ENCODE measurements around the gene HLA-DOA. TPM values are rescaled to one million over a fixed set of nuclear protein-coding genes. Genes with fewer than 3 reads are reported as not detected.

The HLA-DOA gene
- total and polyA plus RNA-seq, 2 of the 8 experiments (the other 6 are each of a cell fraction or from before 2014, with no cell fraction given), result 23.7 to 89.0 TPM

DNA sequence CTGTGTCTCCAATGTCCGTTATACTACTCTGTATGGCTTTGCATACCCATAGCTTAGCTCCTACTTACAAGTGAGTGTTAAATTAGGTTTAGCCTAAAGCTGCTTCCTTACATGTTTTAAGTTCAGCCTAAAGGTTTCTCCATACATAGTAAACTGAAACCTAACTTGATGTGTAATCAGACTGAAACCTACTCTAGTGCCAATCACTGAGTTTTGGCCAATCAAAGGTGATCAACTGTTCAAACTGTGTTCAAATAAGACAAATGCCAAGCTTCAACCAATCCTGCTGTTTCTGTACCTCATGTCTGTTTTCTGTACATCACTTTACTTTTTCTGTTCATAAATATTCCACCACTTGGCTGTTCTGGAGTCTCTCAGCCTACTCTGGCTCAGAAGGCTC, 20.0 kb downstream of the HLA-DOA start:
- POLR2A ChIA-PET (ENCODE audit: partially characterized antibody), result interaction anchor here (0.8 to 28.8 kb wide), 3 partner anchors 10 to 129 kb away, joined by 3 to 1158 read pairs (median 3); partner anchors contain the start of genes BRD2 and HLA-DMA
- Histone ChIP-seq H2BK12ac (ENCODE audit: low read depth, low read length) (no peak overlapping the region), H3K4me3 (ENCODE audit: extremely low read depth in 1 of 4, insufficient read depth in 2 of 4, low read depth in 3 of 4, low read length in 4 of 4) (no peak overlapping the region), H3K36me3 (ENCODE audit: control insufficient read depth in 2 of 4, insufficient read depth in 4 of 4, low read length in 3 of 4) (no peaks in the 10 kb centered on the region), H4K8ac (ENCODE audit: extremely low read depth, insufficient read depth, low read length) (no peak overlapping the region), H4K20me1 (replicated peaks in 1 of 2; ENCODE audit: control insufficient read depth in 1 of 2, insufficient read depth in 2 of 2, low read length in 2 of 2) (no peaks in the 10 kb centered on the region), H2BK5ac (ENCODE audit: low read depth, low read length) (no peak overlapping the region), H3K79me2 (ENCODE audit: control insufficient read depth in 1 of 2, insufficient read depth in 2 of 2, low read length in 2 of 2) (no peaks in the 10 kb centered on the region), H3K23ac (ENCODE audit: insufficient read length) (no peak overlapping the region), H3K23me2 (ENCODE audit: low read depth, low read length) (no peaks in the 10 kb centered on the region), H3K56ac (replicated peaks; ENCODE audit: insufficient read length, low read depth, low read length) (no peak overlapping the region), H3K27ac (ENCODE audit: low read depth, low read length) (no peak overlapping the region), H2AFZ (ENCODE audit: low read length) (no peak overlapping the region), H2AK5ac (ENCODE audit: low read depth, low read length) (no peak overlapping the region), H3K4ac (replicated peaks; ENCODE audit: insufficient read length, low read depth, low read length) (no peak overlapping the region), H2BK15ac (ENCODE audit: low read length) (no peak overlapping the region), H3K9ac (replicated peaks in 1 of 4; ENCODE audit: extremely low read depth in 1 of 4, low read depth in 3 of 4, low read length in 3 of 4) (no peak overlapping the region), H4K91ac (replicated peaks; ENCODE audit: insufficient read length, low read length) (no peak overlapping the region), H2BK20ac (ENCODE audit: low read length) (no peak overlapping the region), H3K18ac (ENCODE audit: extremely low read depth, low read length) (no peak overlapping the region), H3K4me1 (replicated peaks in 1 of 4; ENCODE audit: control insufficient read depth in 3 of 4, insufficient read depth in 4 of 4, low read length in 3 of 4) (peaks cover 0 to 6% (median 2%) of the 10 kb centered on the region in 4 experiments; a peak in 4 of 7 replicates), H2BK120ac (replicated peaks; ENCODE audit: low read depth, low read length) (no peak overlapping the region), H3K9me3 (ENCODE audit: insufficient read depth in 2 of 2, low read depth in 1 of 2, low read length in 1 of 2) (no peaks in the 10 kb centered on the region), H4K5ac (ENCODE audit: insufficient read length, low read depth, low read length) (no peak overlapping the region), H3K27me3 (replicated peaks in 1 of 4; ENCODE audit: control insufficient read depth in 3 of 4, extremely low read depth in 1 of 4, insufficient read depth in 3 of 4, low read length in 3 of 4) (no peaks in the 10 kb centered on the region), H3K4me2 (ENCODE audit: insufficient read depth in 1 of 2, low read depth in 2 of 2, low read length in 2 of 2) (no peak overlapping the region), H3K14ac (ENCODE audit: insufficient read length) (no peak overlapping the region), H3K79me1 (ENCODE audit: low read depth, low read length) (no peaks in the 10 kb centered on the region)
- 77% methylated on average over 1 of the region's 1 CpG; no CpG with 5 or more reads in 1 of the 2 experiments for WGBS, 2 experiments (ENCODE audit: extremely low coverage in 1 of 2, insufficient coverage in 1 of 2, insufficient read length in 1 of 2, insufficient replicate concordance in 2 of 2, low coverage in 1 of 2, low lambda C conversion rate in 2 of 2, missing lambda C conversion rate in 1 of 2)
- no peak for FAIRE-seq
- DNase-seq (ENCODE audit: low read depth in 1 of 2, low spot score in 2 of 2), result no peak
- CTCF ChIA-PET (ENCODE audit: partially characterized antibody), result interaction anchor here (0.9 to 2.1 kb wide), 12 partner anchors 8 to 168 kb away, joined by 3 to 10 read pairs (median 5); no protein-coding TSS in a partner anchor
- TF ChIP-seq SIRT6 (IDR thresholded peaks at IDR 0.05; ENCODE audit: low read length), result no peak
- TF ChIP-seq TCF12 (IDR thresholded peaks at IDR 0.05; ENCODE audit: low read depth, low read length), result no peak
- no peak for TF ChIP-seq SIX5 (IDR thresholded peaks at IDR 0.05; ENCODE audit: low read depth, low read length)
- TF ChIP-seq KDM1A (IDR thresholded peaks at IDR 0.05; ENCODE audit: borderline replicate concordance, low read length), result no peak
- TF ChIP-seq CBX8 (IDR thresholded peaks at IDR 0.05; ENCODE audit: borderline replicate concordance, low read depth, low read length), result no peak
- no peak for TF ChIP-seq GTF2F1 (IDR thresholded peaks at IDR 0.05; ENCODE audit: borderline replicate concordance, low read depth, low read length)
- no peak for TF ChIP-seq TAF1 (IDR thresholded peaks at IDR 0.05; ENCODE audit: low read depth, low read length)
- no peak for TF ChIP-seq RFX5 (IDR thresholded peaks at IDR 0.05; ENCODE audit: borderline replicate concordance, low read depth, low read length)
- no peak for TF ChIP-seq TAF7 (optimal IDR thresholded peaks at IDR 0.05; ENCODE audit: borderline replicate concordance, low read depth, low read length)
- TF ChIP-seq BACH1 (IDR thresholded peaks at IDR 0.05; ENCODE audit: low read length), result no peak
- no peak for TF ChIP-seq CTBP2 (IDR thresholded peaks at IDR 0.05; ENCODE audit: borderline replicate concordance, insufficient read depth, insufficient read length, low read length)
- TF ChIP-seq SIN3A (conservative IDR thresholded peaks at IDR 0.05 in 1 of 2, IDR thresholded peaks at IDR 0.05 in 1 of 2; ENCODE audit: low read depth in 1 of 2, low read length in 2 of 2), result no peak
- no peak for TF ChIP-seq JUN (IDR thresholded peaks at IDR 0.05; ENCODE audit: low read depth, low read length)

Data from H1 (cell line).